ENCODE results near the gene THBS1.

The THBS1 gene

GRCh38 chr15:39579487-39580116 lies 1.3 kb upstream of the THBS1 start:
- H3K4me3 ChIP-seq (replicated peaks in 1 of 2; ENCODE audit: low read depth in 2 of 2, low read length in 2 of 2) = peak overlapping the region; percentile 25 to 75
- TF ChIP-seq CTCF (IDR thresholded peaks at IDR 0.05; ENCODE audit: low read depth, low read length) = no peak
- DNase-seq (ENCODE audit: low read depth in 2 of 2) = peak; percentile 92 to 96

GRCh38 chr15:39580117-39580484 lies 778 bp upstream of the THBS1 start:
- peak; percentile 80 for TF ChIP-seq CTCF (IDR thresholded peaks at IDR 0.05; ENCODE audit: low read depth, low read length)
- H3K4me3 ChIP-seq (replicated peaks in 1 of 2; ENCODE audit: low read depth in 2 of 2, low read length in 2 of 2) = peak overlapping the region; percentile 75 to 80
- peak; percentile 96 to 98 for DNase-seq (ENCODE audit: low read depth in 2 of 2)

DNA sequence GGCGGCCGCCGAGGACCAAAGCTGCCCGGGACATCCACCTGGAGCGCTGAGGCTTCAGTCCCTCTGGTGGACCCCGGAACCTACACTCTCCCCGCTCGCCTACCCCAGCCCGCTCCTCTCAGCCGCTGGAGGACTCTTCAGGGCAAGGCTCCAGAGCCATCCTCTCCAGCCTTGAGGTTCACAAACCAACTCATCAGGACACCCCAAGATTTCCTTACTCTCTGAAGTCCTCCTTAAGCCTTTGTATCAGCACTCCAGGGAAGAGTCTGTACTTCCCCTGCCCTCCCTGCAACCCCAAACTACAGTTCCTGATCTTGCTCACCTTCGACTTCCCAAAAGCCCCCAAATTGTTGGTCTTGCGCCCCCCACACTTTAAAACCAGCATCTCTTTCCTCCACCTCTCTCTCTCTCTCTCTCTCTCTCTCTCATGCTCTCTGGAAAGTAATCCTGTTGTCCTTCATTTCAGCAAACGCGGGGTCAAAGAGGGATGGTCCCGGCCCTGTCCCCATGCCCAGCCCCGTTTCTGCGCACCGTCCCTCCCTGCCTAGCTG lies 438 bp downstream of the THBS1 start:
- no peak for DNase-seq (ENCODE audit: low read depth in 2 of 2)
- H3K4me3 ChIP-seq (replicated peaks in 1 of 2; ENCODE audit: low read depth in 2 of 2, low read length in 2 of 2) = peak overlapping the region; percentile 75 to 80
- no peak for TF ChIP-seq CTCF (IDR thresholded peaks at IDR 0.05; ENCODE audit: low read depth, low read length)

- peak; percentile 61 to 79 for DNase-seq (ENCODE audit: low read depth in 2 of 2)
- peak overlapping the region; percentile 75 to 80 for H3K4me3 ChIP-seq (replicated peaks in 1 of 2; ENCODE audit: low read depth in 2 of 2, low read length in 2 of 2)
- TF ChIP-seq CTCF (IDR thresholded peaks at IDR 0.05; ENCODE audit: low read depth, low read length) = peak; percentile 59
Measured at GRCh38 chr15:39581793-39582285, 960 bp downstream of the THBS1 start.

DNA sequence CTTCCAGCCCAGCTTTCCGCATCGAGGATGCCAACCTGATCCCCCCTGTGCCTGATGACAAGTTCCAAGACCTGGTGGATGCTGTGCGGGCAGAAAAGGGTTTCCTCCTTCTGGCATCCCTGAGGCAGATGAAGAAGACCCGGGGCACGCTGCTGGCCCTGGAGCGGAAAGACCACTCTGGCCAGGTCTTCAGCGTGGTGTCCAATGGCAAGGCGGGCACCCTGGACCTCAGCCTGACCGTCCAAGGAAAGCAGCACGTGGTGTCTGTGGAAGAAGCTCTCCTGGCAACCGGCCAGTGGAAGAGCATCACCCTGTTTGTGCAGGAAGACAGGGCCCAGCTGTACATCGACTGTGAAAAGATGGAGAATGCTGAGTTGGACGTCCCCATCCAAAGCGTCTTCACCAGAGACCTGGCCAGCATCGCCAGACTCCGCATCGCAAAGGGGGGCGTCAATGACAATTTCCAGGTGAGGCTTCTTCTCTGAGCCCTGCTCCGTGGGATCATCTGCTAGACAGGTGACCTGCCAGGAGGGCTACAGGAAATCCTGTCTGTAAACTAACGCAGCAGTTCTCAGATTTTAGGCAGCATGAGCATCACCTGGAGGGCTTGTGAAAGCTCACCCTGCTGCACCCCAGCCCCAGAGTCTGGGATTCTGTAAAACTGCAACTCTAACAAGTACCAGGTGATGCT lies 1.6 kb downstream of the THBS1 start:
- peak; percentile 64 to 82 for DNase-seq (ENCODE audit: low read depth in 2 of 2)
- H3K4me3 ChIP-seq (replicated peaks in 1 of 2; ENCODE audit: low read depth in 2 of 2, low read length in 2 of 2) = peak overlapping the region; percentile 75 to 80
- TF ChIP-seq CTCF (IDR thresholded peaks at IDR 0.05; ENCODE audit: low read depth, low read length) = no peak

- no peak for TF ChIP-seq CTCF (IDR thresholded peaks at IDR 0.05; ENCODE audit: low read depth, low read length)
- DNase-seq (ENCODE audit: low read depth in 2 of 2) = no peak
- peak overlapping the region; percentile 75 to 80 for H3K4me3 ChIP-seq (replicated peaks in 1 of 2; ENCODE audit: low read depth in 2 of 2, low read length in 2 of 2)
Measured at GRCh38 chr15:39582977-39583595, 2.2 kb downstream of the THBS1 start.
